T-helper 1 cell treated with Interleukin-12 subunit alpha and Interleukin-12 subunit beta and Interleukin-4 antibody, amounts not matched to agents 30 ng/mL and 1 ng/mL, for 36 hours (primary cell): Measurements from ENCODE around the gene CFAP73. TPM values are rescaled to one million over a fixed set of nuclear protein-coding genes. Genes with fewer than 3 reads are reported as not detected.

Experiments used
- intact Hi-C: fragments of 100-400 bp; cut with micrococcal nuclease; formaldehyde crosslinking; loops from one replicate; pipeline ENCODE4 v1.15.1; 2024
- total RNA-seq: library from RNA; stranded (reverse); gene quantifications from 2 replicates; pipeline ENCODE4 v1.2.3, GENCODE V29; 2022

CFAP73 gene
- total RNA-seq, 1 donor from 2014 or later: 0.25 TPM

- intact Hi-C loops: no loop called here
Observed at GRCh38 chr12:113163030-113163360, 13.5 kb downstream of the CFAP73 start.

DNA sequence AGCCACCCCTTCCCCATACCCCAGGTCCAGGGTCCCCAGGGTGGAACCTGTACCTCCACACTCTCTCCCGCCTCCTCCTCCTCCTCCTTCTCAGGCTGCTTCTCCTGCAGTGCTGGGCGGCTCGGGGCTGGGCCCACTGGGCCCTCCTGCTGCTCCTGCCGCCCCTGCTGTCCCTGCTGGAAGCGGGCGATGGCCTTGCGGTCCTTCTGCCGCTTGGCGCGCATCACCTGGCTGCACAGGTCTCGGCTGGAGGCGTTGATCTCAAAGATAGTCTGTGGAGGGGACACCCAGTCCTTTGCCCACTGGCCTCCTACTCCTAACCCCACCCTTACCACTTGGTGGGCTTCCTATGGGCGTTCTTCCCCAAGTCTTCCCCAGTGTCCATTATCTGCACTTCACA, 14.5 kb downstream of the CFAP73 start:
- intact Hi-C loops: no loop called here

GRCh38 chr12:113165521-113166450, 16.3 kb downstream of the CFAP73 start:
- intact Hi-C loops: no loop called here

- intact Hi-C loops: no loop called here
Observed at GRCh38 chr12:113167868-113168267, 18.3 kb downstream of the CFAP73 start.

- intact Hi-C loops: no loop called here
Observed at GRCh38 chr12:113169697-113170096, 20.2 kb downstream of the CFAP73 start.

DNA sequence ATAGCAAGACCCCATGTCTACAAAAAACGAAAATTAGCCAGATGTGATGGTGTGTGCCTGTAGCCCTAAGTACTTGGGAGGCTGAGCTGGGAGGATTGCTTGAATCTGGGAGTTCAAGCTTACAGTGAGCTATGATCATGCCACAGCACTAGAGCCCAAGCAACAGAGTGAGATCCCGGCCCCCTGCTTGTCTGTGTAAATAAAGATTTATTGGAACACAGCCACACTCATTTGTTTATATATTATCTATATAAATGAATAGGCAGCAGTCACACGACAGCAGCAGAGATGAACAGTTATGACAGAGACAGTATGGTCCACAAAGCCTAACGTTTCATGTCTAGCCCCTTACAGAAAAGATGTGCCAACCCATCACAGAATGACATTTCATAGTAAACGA, 20.9 kb downstream of the CFAP73 start:
- intact Hi-C loops: no loop called here

GRCh38 chr12:113170926-113171325, 21.4 kb downstream of the CFAP73 start:
- intact Hi-C loops: no loop called here

DNA sequence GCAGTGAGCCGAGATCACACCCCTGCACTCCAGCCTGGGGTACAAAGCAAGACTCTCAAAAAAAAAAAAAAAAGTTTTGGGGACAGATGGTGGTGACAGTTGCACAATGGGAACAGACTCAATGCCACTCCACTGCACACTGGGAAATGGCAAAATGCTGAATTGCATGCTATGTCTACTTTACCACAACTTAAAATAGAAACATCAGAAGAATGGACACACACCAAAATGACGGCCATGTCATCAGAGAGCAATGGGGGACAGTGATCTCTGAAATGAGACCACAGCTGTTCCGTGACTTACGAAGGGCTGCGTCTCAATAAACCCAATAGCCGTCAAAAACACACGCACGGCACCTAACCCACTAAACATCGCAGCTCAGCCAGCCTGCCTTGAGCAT, 22.0 kb downstream of the CFAP73 start:
- intact Hi-C loops: no loop called here

DNA sequence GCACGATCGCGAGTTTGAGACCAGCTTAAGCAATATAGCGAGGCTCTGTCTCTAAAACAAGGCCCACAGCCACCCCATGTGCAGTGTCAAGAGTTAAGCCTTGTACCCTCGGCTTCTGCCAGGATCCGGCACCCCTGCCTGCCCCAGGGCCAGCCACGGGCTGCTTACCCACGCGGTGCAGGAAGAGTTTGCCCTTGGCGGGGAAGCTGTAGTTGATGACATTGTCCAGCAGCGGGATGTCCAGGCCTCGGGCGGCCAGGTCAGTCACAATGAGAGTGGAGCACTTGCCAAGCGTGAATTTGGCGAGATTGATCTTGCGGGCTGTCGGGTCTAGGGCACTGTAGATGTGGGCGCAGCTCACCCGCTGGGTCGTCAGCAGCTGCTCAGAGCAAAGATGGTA, 22.7 kb downstream of the CFAP73 start:
- intact Hi-C loops: no loop called here

- intact Hi-C loops: no loop called here
Observed at GRCh38 chr12:113173081-113173698, 23.7 kb downstream of the CFAP73 start.

- intact Hi-C loops: loop anchor here (1.0 kb wide), 3 partner anchors 10 to 181 kb away; no protein-coding TSS in a partner anchor
Observed at GRCh38 chr12:113174461-113175384, 25.2 kb downstream of the CFAP73 start.

DNA sequence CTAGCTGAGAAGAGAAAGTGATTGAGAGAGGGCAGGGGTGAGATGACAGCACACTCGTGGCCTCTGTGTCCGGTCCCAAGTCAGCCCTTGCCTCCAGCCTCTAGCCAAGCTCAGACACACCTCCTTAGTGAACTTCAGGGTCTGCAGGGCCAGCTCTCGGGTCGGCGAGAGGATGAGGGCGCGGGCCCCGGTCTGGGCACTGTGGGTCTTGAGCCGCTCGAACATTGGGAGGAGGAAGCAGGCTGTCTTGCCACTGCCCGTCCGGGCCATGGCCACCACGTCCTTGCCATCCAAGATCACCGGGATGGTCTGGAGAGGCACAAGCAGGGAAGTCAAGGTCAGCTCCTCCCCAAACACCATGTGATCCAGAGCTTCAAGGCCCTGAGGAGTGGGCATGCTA, 29.5 kb downstream of the CFAP73 start:
- intact Hi-C loops: no loop called here

DNA sequence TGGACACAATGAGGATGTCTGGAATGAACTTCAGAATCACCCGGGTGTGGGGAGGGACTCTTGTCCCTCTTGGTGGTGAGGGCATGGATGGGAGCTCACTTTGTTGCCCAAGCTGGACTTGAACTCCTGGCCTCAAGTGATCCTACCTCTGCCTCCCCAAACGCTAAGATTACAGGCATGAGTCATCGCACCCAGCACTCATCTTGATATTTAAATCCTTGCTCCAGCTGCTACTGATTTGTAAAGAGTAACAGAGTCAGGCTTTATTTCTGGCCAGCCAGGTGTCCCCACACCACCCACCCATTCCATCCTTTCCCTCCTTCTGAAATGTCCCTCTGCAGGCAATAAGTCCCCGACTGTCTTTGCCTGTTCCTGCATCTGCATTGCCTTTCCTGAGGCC, 30.8 kb downstream of the CFAP73 start:
- intact Hi-C loops: no loop called here

GRCh38 chr12:113181975-113182374, 32.5 kb downstream of the CFAP73 start:
- intact Hi-C loops: no loop called here

DNA sequence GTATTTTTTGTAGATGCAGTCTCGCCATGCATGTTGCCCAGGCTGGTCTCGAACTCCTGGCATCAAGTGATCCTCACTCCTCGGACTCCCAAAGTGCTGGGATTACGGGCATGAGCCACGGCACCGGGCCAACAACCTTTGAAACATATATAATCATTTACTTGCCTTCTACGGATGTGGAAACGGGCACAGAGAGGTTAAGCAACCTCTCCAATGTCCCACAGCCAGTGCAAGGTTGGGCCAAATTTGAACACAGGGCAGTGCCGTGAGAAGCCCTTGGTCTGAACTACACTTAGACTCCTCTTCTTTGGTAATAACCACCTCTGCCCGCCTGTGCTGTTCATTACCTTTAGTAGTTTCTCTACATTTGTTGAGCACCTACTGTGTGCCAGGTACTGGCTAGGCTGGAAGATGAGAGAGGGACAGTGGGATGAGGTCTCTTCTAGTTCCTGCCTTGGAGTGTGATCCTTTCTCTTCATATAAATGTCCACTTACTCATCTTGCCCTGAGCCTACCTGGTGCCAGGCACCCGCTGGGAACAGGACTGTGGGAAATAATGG, 33.6 kb downstream of the CFAP73 start:
- intact Hi-C loops: no loop called here

DNA sequence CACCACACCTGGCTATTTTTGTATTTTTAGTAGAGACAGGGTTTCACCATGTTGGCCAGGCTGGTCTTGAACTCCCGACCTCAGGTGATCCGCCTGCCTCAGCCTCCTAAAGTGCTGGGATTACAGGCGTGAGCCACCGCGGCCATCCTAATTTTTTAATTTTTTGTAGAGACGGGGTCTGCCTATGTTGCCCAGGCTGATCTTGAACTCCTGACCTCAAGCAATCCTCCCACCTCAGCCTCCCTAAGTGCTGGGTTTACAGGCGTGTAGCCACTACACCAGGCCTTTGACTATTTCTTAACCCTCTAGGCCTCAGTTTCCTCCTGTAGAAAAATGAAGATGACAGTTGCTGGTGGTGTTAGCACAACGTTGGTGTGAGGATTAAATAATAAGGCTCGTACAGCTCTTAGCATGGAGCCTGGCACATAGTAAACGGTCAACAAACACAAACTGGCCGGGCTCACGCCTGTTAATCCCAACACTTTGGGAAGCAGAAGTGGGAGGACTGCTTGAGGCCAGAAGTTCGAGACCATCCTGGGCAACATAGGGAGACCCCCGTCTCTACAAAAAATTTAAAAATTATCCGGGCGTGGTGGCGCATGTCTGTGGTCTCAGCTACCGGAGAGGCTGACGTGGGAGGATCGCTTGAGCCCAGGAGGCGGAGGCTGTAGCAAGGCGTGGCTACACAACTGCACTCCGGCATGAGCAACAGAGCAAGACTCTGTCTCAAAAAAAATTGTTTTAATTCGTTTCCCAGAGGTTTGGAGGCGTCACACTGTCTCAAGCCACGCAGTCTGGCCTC, 34.8 kb downstream of the CFAP73 start:
- intact Hi-C loops: loop anchor here (1.0 to 2.0 kb wide), 7 partner anchors 10 to 277 kb away; partner anchors contain the start of genes OAS1, OAS2, OAS3 and PLBD2

DNA sequence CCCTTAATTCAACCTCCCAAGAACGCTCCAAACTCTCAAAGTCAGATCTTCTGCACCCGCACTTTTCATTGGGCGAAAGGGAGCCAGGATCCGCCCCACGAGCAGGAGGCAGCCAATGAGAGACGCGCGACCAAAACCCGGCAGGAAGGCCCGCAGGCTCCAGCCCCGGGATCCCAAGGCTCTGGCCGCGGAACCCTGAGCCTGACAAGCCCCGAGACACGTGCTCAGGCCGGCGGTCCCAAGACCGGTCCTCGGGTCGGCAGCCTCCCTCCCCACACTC, 35.3 kb downstream of the CFAP73 start:
- intact Hi-C loops: loop anchor here (1.0 to 5.0 kb wide), 11 partner anchors 11 to 782 kb away; partner anchors contain the start of genes OAS1, OAS2, OAS3 and PLBD2

DNA sequence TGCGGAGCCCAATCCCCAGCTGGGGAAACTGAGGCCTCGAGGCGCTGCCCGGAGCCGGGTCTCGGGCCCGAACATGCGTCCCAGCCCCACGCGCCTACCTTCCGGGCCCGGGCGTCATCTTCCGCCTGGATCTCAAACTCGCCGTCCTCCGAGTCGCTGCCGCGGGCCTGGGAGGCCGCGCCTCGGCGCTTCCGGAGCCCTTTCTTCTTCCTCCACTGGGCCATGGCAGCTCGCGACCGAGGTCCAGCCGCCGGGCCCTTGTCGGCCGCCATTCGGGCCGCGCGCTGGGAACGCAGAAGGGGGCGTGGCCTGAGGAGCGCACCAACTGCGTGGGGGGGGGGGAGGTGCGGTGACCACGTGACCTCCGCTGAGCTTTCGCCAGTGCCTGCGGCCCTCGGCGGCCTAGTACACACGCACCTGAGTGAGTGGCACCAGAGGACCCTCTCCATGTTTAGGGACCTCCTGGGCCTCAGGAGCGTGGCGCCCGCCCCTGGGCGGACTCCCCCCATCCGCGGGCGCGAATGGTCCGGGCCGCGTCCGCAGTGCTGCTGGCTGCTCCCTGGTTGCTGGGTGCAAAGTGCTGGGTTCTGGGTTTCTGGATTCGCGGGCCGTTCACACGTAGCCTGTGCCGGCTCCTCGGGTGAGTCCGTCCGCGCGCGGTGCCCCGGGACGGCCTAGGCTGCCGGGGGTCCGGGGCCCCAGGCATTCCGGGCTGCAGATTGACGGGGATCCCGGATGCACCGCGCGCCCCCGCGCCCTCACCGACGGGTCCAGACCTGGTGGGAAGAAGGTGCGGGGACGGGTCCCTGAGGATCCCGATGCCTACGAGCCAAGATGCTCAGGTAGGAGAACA, 35.9 kb downstream of the CFAP73 start, which contains the start of the genes DDX54 and RITA1:
Gene DDX54 (minus strand): TSS at position 299 of the 853 bp plus-strand sequence. CDS start 27 bp downstream, at position 272.
Gene RITA1 (plus strand): TSS at position 542 of the 853 bp plus-strand sequence. CDS start 1,026 bp downstream, outside the sequence.
- intact Hi-C loops: loop anchor here (1.0 to 5.0 kb wide), 6 partner anchors 23 to 782 kb away; partner anchors contain the start of genes OAS1, OAS3, RBM19 and SLC8B1

DNA sequence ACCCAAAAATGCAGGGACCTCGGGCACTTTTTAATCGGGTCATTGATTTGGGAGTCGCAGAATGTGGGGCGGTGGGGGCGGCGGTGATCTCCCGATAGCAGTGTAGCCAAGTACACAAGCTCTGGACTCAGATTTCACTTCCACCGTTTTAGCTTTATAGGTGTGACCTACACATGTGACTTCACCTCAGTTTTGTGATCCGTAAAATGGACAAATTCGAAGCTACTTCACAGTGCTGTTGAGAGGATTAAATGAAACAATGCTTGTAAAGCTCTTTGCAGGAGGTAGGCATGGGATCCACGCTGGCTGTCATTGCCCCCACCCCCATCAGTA, 36.5 kb downstream of the CFAP73 start:
- intact Hi-C loops: loop anchor here (5.0 kb wide), 1 partner anchor 781 kb away; the partner anchor contains the start of gene RBM19
